Measurements from ENCODE around the gene PDS5A.

GRCh38 chr4:39910064-39910463 lies 67.6 kb downstream of the PDS5A start:
- no peak for TF ChIP-seq ESRRG (CRISPR knock-in tag; IDR thresholded peaks at IDR 0.05)
- no peak for TF ChIP-seq TOX (CRISPR knock-in tag; IDR thresholded peaks at IDR 0.05; ENCODE audit: borderline replicate concordance)
- no peak for TF ChIP-seq ZFP30 (CRISPR knock-in tag; IDR thresholded peaks at IDR 0.05)
- TF ChIP-seq PATZ1 (CRISPR knock-in tag; IDR thresholded peaks at IDR 0.05; ENCODE audit: borderline replicate concordance) = no peak
- TF ChIP-seq CREB5 (CRISPR knock-in tag; IDR thresholded peaks at IDR 0.05; ENCODE audit: low read depth) = no peak
- no peak for TF ChIP-seq OSR1 (CRISPR knock-in tag; IDR thresholded peaks at IDR 0.05)
- TF ChIP-seq TSHZ2 (CRISPR knock-in tag; IDR thresholded peaks at IDR 0.05) = no peak
- TF ChIP-seq ZNF565 (CRISPR knock-in tag; conservative IDR thresholded peaks at IDR 0.05; ENCODE audit: low read depth) = no peak
- TF ChIP-seq CSRNP3 (CRISPR knock-in tag; IDR thresholded peaks at IDR 0.05) = no peak
- no peak for TF ChIP-seq TCF4 (CRISPR knock-in tag; IDR thresholded peaks at IDR 0.05; ENCODE audit: borderline replicate concordance)
